HG02852 (cell line): Measurements from ENCODE around the gene CENPE.

Experiments
- ATAC-seq: cut with Tn5 transposase; IDR thresholded peaks from one replicate; pipeline ENCODE4 v1.9.1; 2021; ENCODE audit warnings: mild to moderate bottlenecking, moderate library complexity; ENCODE audit not compliant: unreplicated experiment

CENPE gene

DNA sequence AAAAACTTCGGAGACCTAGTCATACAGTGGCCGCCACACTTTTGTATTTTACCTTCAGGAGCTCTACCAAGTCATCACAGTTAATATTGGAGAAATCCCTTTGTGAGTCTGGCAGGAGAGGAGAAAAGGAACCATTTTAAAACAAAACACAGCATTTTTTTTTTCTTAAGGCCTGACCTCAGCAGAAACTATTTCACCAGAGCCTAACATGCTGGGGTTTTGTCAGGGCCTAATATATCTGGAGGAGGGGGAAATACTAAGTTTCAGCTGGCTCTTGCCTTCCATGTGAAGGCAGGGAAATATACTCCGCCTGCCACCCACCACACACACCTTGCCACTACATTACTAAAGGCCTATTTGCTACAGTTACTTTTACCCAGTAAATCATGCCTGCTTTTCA lies 72.0 kb downstream of the CENPE start:
- no peak for ATAC-seq

DNA sequence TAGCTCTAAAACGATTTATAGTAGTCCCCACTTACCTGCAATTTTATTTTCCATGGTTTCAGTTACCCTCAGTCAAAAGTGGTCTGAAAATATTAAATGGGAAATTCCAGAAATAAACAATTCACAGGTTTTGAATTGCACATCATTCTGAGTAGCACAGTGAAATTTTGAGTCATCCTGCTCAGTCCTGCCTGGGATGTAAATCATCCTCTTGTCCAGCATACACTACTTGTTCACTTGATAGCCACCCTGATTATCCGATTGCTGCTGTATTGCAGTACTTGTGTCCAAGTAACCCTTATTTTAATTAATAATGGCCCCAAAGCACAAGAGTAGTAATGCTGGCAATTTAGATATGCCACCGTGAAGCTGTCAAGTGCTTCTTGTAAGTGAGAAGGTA lies 75.0 kb downstream of the CENPE start:
- ATAC-seq: no peak

DNA sequence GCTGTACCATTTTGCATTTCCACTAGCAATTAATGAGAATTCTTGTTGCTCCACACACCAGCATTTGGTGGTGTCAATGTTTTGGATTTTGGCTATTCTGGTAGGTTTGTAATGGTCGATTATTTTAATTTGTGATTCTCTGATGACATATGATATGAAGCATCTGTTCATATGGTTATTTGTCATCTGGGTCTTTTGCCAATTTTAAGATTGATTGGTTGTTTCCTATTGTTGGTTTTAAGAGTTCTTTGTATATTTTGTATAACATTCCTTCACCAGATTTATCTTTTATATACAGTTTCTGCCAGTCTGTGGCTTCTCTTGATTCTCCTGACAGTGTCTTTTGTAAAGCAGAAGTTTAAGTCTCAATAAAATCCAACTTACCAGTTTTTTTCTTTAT lies 80.0 kb downstream of the CENPE start:
- ATAC-seq: no peak

- ATAC-seq: no peak
These were observed 86.5 kb downstream of the CENPE start for GRCh38 chr4:103111598-103111997.

DNA sequence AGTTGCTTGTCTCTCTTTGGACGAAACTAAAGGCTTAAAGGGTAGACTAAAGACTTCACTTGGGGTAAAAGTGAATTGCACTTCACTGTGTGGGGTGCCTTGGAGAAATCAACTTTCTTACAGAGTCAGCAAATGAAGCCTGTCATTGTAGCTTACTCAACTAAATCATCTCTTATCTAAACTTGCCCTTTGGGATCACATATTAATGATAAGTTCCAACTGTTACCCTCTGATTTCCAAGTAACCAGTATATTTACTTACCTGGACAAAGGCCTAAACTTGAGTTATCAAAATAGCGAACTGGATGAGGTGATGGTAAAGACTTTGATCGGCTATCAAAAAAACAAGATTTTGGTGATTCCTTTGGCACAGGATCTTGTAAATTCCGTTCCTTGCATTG lies 89.6 kb downstream of the CENPE start:
- no peak for ATAC-seq

DNA sequence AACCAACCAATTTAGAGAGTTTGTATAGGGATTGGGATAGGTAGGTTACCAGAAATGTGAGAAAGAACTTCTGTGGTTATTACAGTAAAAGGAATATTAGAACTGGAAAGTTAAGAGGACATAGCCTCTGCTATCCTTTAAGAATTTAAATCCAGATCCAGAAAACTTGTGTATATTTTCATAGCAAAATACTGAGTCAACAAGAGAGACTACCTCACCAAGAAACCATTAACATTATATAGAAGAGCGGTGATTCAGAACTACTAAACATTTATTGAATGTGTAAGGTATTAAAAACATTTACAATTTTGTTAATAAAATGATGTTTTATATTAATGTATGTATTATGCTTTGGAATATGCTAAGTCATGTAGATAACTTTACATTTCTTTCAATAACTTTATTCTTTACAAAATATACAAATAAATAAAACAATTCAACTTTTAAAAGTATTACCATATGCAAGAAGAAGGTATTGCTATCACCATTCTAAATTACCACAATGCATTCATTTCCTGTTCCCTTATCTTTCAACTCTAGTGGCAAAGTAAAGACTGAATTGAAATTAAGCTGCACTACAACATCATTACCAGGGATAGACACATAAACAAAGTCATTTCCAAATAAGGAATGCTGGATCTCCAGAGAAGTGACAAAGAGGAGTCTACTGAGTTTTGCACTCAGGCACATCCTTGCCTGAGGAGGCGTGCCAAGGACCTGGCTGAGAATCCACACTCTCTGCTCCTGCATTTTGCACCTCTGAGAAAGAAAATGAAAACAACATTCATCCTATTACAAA lies 92.4 kb downstream of the CENPE start:
- ATAC-seq: no peak

DNA sequence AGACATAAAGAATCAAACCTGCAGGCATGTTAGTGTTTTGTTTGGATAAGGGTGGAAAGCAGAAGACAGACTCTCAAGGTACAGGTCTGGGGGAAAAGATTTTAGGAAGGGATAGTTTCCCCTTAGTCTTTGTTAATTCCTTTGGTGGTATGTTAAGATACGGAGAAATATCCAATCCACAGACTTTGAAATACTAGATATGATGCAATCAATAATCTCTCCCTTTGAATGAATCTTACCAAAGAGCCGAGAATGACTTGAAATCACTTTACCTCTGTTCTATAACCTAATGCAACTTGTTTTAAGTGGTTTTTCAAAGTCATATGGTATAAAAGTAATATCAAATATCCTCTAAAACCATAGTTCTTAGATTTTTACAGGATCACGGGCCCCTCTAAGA lies 93.3 kb downstream of the CENPE start:
- ATAC-seq: no peak

GRCh38 chr4:103100691-103101090 lies 97.5 kb downstream of the CENPE start:
- ATAC-seq: no peak

DNA sequence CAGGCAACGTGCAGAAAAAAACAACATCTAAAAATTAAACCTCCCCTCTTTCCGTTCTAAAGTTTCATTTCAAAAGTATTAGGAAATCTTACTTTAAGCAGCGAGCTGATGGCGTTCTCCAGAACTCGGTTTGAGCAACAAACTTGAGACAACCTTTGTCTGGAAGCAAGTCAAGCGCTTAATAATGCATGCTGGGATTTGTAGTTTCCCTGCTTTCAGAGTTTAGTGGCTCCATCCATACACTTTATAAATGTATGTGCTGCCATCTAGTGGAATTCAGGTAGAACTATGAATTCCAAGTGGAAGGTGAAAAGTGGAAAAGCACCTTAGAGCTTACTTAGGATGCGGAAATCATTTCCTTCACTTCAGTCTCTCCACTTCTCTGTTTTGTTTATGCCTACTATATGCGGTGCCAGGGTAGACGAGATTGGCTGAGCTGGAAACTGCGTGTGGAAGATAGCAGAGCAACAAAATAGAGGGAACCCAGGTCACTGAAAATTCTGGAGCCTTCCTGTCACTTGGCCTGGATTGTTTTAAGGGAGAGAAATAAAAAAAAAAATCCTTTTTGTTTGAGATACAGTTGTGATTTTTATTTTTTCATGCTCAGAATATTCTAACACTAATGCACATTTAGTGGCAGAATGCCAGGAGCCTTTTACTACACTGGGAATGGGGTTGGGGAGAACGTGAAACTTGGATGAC lies 98.3 kb downstream of the CENPE start, which contains the start of gene BDH2:
Gene BDH2, minus strand, starts transcription at position 144 of the 702 bp plus-strand sequence. CDS start 3,580 bp downstream, outside the sequence.
- ATAC-seq: peak; percentile 98

DNA sequence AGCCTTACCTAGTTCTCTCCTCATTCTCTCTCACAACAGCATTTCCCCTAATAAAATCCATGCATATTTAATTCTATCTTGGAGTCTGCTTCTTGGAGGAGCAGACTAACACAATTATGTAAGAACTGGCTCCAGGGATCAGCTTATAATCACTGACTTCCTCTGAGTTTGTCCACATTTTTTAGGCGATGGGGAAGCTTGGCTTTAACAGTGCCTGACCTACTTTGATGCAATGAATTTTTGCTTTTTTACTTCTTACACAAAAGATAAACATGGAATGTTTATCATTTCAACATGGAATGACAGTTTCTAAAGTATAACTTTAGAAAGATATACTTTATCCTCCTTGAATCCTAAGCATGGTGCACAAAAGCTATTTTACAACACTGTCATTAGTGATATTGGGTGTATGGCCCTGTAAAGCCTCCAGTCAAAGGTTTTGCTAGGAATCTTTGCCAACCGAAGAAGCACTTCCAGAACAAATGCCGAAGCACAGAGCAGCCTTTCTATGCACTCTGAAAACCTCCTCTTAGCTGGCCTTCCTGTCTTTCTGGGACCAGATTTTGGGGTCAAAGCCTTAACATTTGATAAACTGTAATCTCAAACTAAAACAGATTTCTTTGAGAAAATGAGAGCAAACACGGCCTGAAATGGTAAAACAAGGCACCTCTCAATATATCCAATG lies 99.2 kb downstream of the CENPE start:
- ATAC-seq: no peak

DNA sequence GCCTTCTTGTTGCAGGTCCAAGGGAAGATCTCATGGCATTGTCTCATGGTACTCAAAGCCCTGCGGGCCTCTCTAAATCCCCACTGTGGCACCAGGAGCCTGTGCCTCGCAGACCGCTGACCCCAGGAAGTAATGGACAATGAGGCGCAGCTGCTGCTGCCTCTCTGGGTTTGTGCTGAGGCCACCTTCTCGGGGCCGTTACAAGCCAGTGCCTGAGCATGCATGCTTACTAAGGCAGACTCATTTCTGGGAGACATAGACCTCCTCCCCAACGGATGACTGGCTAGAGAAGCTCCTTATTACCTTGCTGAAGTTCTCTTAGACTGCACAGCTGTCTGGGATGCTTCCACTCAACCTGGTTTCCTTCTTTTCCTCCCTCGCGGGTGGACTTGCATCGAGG lies 99.8 kb downstream of the CENPE start:
- ATAC-seq: no peak

GRCh38 chr4:103097112-103097511 lies 101.0 kb downstream of the CENPE start:
- no peak for ATAC-seq

DNA sequence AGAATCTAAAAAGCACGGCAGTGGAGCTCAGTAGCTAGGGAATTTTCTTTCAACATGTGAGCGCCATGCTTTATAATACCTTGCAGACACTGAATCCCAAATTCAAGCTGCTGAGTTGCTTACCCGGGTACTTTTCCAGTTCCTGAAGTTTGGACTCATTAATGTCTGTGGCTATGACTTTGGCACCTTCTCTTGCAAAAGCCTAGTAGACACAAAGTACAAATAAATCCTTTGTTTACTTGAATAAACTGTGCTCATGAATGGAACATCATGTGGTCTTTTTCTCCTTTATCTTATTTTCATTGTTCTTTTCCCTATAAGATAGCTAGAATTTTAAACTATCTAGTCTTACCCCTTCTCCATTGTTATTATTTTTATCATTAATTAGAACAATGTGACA lies 103.1 kb downstream of the CENPE start:
- ATAC-seq: no peak

- ATAC-seq: no peak
These were observed 105.9 kb downstream of the CENPE start for GRCh38 chr4:103092245-103092644.

DNA sequence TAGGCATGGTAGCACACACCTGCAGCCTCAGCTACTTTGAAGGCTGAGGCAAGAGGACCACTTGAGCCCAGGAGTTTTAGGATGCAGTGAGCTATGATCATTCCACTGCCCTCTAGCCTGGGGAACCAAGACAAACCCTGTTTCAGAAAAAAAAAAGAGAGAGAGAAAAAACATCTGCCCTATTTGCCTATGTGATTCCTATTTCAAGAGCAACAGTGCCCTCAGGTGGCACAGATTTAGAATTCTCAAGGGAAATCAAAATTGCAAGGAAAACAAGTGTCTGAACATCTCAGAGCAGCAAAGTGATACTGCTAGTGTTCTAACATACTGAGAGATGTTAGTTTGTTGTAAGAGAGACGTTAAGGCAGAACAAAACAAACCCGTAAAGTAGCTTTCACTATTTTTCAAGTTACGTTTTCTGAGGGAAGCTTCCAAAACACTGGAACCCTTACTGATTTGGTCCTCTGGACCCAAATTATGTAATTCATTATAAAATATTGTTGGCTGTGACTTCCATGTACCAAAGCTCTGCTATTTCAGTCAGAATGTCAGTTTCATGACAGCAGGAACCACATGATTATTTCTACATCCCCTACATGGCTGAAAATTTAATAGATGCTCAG lies 106.4 kb downstream of the CENPE start:
- peak; percentile 63 for ATAC-seq

DNA sequence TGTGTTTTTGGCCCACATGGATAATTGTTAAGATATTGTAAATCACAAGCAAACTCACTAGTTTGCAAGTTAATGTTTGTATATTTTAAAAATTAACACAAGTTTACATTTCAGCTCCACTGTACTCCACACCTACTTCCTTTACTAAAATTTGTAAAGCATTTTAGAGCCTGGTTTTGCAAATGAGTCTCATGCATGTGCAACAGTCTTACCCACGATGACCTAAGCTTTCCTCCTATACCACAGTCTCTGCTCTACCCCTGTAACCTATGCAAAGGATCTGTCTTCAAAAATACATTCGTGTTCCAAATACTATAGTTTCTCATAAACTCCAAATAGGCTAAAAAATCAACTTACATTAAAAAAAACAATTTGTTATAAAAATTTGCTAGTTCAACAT lies 108.7 kb downstream of the CENPE start:
- no peak for ATAC-seq

DNA sequence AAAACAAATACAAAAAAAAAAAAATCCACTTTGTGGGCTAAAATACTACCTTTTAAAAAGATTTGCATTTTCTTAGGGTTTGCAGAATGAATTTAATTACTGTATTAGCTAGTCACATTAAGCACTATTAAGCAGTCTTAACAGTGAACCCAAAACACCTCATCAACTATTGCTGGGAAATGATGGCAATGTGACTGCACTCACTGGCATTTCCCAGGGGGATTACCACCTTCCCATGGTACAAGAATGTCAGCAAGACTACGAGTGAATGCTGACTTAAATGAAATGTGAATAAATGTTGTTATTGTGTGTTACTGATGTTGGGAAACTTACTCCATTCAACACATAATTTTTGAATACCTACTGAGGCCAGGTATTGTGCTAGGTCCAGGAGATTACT lies 111.6 kb downstream of the CENPE start:
- no peak for ATAC-seq

DNA sequence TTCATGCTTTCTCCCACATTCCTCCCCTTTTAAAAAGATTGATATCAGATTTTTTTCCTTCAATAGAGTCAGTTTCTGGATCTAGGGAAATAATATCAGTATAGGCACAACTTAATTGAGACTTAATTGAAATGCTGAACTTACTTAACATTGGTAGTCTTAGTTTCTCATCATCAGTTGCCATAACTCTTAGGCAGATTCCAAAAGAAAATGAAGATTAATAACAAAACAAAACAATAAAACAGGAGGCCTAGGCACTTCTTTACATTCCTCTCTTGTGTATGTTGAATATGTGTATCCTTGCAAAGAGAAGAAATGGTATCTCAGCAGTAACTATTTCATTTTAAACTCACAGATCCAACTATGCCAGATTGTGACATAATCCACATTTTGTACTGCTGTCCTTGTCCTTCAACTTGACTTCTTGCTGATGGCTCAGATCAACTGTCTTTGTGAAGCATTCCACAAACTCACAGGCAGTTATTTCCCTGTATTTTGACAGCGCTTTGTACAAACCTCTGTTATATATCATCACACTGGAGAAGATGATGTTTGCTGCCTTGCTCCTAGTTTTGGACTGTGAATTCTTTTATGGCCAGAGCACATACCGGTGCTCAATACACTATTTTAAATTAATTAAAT lies 112.5 kb downstream of the CENPE start:
- no peak for ATAC-seq

DNA sequence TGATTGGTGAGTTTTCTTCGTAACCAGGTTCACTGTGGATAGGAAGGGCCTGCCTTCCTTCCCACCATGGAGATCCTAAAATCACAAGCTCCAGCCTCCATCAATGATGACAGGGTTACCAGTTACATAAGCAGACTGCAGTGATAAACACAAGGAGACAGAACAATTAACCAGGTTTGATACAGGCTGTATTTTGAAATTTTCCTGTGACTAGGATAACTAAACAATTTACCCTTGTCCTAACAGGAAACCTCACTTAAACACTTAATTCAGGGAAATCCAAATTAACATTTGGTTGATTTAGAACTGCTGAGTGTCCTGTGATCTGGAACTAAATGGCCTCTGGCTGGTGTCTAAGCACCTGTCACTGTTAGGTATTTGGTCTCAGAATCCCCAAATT lies 118.5 kb downstream of the CENPE start:
- no peak for ATAC-seq

DNA sequence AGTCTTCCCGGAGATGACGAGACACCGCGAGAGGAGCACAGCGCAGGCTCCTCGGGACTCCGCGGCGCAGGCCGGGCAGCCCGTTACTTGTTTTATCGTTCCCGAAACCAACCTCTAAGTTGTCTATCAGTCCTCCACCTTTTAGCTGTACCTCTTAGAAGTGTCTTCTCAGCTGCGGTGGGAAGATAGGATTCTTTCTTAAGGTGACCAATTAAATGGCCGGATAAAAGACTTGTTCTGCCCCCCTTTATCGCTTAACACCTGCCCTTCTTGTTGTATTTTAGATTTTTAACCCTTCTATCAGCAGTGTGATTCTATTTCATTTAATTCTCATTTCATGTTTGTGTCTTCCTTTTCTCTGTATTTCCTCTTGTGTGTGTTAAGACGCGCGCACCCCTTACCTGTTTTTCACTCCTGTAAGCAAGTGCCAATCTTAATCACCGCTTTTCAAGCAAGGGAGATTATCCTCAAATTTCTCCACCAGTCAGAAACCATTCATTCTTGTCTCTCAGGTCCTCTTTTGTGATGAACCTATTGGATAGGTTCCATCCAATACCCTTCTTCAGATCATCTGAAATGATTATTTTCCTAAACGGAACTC lies 121.3 kb downstream of the CENPE start, which contains the start of gene SLC9B2:
Gene SLC9B2, minus strand, starts transcription at position 15 of the 601 bp plus-strand sequence. CDS start 9,211 bp downstream, outside the sequence.
- ATAC-seq: peak; percentile 59
